SH-SY5Y (cell line): Measurements from ENCODE around the gene DACH2.

Experiments used
- GATA2 ChIP-seq: IDR thresholded peaks from 2 replicates; pipeline ENCODE4 v1.6.1; 2011; ENCODE audit warnings: mild to moderate bottlenecking, low read depth, low read length
- GATA3 ChIP-seq: IDR thresholded peaks from 2 replicates; pipeline ENCODE4 v1.6.1; 2011; ENCODE audit warnings: low read depth, mild to moderate bottlenecking, low read length, moderate library complexity

DNA sequence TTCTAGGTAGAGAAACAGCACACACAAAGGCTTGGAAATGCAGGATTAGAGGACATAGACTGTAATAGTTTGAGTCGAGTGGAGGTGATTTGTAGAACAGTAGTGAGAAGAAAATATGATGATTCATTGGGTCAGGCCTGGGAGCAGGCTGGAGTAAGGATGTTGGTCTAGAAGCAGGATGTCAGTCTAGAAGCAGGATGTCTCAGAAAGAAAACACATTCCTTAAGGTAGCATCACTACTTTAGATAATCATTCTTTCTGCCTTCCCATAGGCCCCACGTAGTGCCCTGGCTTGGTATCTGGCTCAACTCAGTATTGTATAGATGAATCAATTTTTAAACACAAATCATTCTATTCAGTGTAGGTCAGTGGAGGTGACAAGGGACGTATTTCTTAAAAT is 11.2 kb upstream of the DACH2 start:
- TF ChIP-seq GATA2 (no peak), GATA3 (no peak)
